Neural cell (in vitro differentiated cells): Measurements from ENCODE around the gene SLC25A30. TPM values are rescaled to one million over a fixed set of nuclear protein-coding genes. Genes with fewer than 3 reads are reported as not detected.

ENCODE experiments used
- polyA plus RNA-seq: library from polyadenylated mRNA; depleted of rRNA; stranded (reverse); fragments of >200 nt; gene quantifications from 2 replicates; pipeline ENCODE4 v1.2.3, GENCODE V29; 2014

The SLC25A30 gene
- polyA plus RNA-seq, 1 donor from 2014 or later = 4.9 TPM

Other genes starting within 250 kb of the SLC25A30 start
- 1.2 and 2.0 TPM in 2 replicates for gene KCTD4, start 217.3 kb downstream of the SLC25A30 start, polyA plus RNA-seq
- gene TPT1, start 77.2 kb downstream of the SLC25A30 start, polyA plus RNA-seq = 1,830 and 2,071 TPM in 2 replicates
- 80.5 and 90.2 TPM in 2 replicates for gene COG3, start 46.6 kb upstream of the SLC25A30 start, polyA plus RNA-seq
- not detected in 2 replicates for gene ERICH6B, start 197.4 kb upstream of the SLC25A30 start, polyA plus RNA-seq